Activated naive CD4-positive, alpha-beta T cell treated with anti-CD3 and anti-CD28 coated beads for 36 hours (primary cell): Measurements from ENCODE around the gene CGB1. TPM values are rescaled to one million over a fixed set of nuclear protein-coding genes. Genes with fewer than 3 reads are reported as not detected.
A peak's percentile ranks its signal among the peaks of the same experiment; 100 is the strongest.

Source experiments
- CTCF ChIA-PET: fragments of 350-600 bp; sonication (Branson Sonifier 250); formaldehyde crosslinking; loops from one replicate; lab custom pipeline; 2021; ENCODE audit warnings: antibody characterized with exemption; lab: Charles Lee
- DNase-seq: peaks from one replicate; pipeline ENCODE4 v3.0.0-alpha.2; 2020
- H3K27ac Mint-ChIP-seq: one replicate; pipeline ENCODE4 v1.8.0; 2021; ENCODE audit warnings: mild to moderate bottlenecking, mixed read lengths
- H3K27me3 Mint-ChIP-seq: one replicate; pipeline ENCODE4 v1.8.0; 2021; ENCODE audit warnings: low read depth, mixed read lengths
- H3K36me3 Mint-ChIP-seq: one replicate; pipeline ENCODE4 v1.8.0; 2021; ENCODE audit warnings: low read depth, mixed read lengths
- H3K4me1 Mint-ChIP-seq: one replicate; pipeline ENCODE4 v1.8.0; 2021; ENCODE audit warnings: low read depth, mixed read lengths
- H3K4me3 Mint-ChIP-seq: one replicate; pipeline ENCODE4 v1.8.0; 2021; ENCODE audit warnings: mild to moderate bottlenecking, moderate library complexity, mixed read lengths
- H3K9me3 Mint-ChIP-seq: one replicate; pipeline ENCODE4 v1.8.0; 2021; ENCODE audit warnings: mixed read lengths
- intact Hi-C: fragments of 100-400 bp; cut with micrococcal nuclease; formaldehyde crosslinking; loops from one replicate; pipeline ENCODE4 v1.15.1; 2023
- total RNA-seq, 2 experiments: library from RNA; stranded (reverse); gene quantifications; one replicate each; pipeline ENCODE4 v1.2.3, GENCODE V29; 2021

The CGB1 gene
- total RNA-seq, 2 experiments from 2014 or later: not detected

DNA sequence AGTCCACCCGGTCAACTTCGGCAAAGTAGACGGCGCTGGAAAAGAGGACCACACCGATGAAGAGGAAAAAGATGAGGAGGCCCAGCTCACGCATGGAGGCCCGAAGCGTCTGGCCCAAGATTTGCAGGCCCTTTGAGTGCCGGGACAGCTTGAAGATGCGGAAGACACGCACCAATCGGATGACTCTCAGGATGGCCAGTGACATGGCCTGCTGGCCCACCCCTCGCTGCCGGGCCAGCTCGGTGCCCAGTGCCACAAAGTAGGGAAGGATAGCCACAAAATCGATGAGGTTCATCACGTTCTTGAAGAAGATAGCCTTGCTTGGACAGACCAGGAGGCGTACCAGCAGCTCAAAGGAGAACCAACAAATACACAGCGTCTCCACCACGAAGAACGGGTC, 33.7 kb upstream of the CGB1 start:
- CTCF ChIA-PET: interaction anchor here (1.0 to 2.1 kb wide), 3 partner anchors 28 to 76 kb away, joined by 3 to 6 read pairs (median 3); no protein-coding TSS in a partner anchor
- Mint-ChIP-seq H3K27me3 (peaks cover 61% of the 10 kb centered on the region), H3K4me1 (peaks cover 9% of the 10 kb centered on the region), H3K36me3 (peaks cover 1% of the 10 kb centered on the region), H3K9me3 (no peaks in the 10 kb centered on the region), H3K4me3 (no peak overlapping the region), H3K27ac (no peak overlapping the region)
- intact Hi-C loops: loop anchor here (10.0 kb wide), 1 partner anchor 154 kb away; no protein-coding TSS in a partner anchor
- no peak for DNase-seq

DNA sequence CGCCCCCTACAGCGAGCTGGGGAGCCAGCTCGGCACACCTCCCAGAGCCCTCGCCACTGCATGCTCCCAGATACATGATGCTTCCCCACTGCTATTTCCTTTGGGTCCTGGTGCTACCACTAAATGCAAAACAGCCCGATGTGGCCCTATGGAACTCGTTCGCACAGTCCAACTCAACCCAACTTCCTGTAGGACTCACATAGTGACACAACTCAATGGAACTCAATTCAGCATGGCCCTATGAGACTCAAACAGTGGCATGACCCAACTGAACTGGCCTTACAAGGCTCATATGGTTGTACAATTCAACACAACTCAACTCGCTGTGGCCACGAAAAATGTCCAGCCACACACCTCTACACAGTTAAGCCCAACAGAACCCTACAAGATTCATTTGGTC, 32.3 kb upstream of the CGB1 start:
- H3K4me1 Mint-ChIP-seq: peaks cover 11% of the 10 kb centered on the region
- CTCF ChIA-PET: interaction anchor here (2.1 kb wide), 1 partner anchor 69 kb away, joined by 6 read pairs; no protein-coding TSS in a partner anchor
- no peak for DNase-seq
- no peak overlapping the region for H3K4me3 Mint-ChIP-seq
- peaks cover 63% of the 10 kb centered on the region for H3K27me3 Mint-ChIP-seq
- no peaks in the 10 kb centered on the region for H3K9me3 Mint-ChIP-seq
- H3K27ac Mint-ChIP-seq: no peak overlapping the region
- peaks cover 1% of the 10 kb centered on the region for H3K36me3 Mint-ChIP-seq
- intact Hi-C loops: no loop called here

DNA sequence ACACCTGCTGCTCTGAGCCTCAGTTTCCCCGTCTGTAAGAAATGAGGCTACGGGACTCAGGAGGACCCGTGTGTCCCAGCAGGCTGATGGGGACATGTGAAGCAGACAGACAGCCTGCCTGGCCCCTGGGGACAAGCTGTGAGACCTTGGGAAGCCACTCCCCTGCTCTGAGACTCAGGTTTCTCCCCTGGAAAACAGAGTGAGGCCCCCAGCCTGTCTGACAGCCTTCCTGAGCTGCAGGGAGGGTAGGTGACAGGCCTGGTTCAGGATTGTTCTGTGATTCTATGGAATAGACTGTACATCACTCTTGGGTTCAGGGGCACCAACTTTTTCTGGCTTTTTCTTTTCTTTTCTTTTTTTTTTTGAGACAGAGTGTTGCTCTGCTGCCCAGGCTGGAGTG, 30.9 kb upstream of the CGB1 start:
- H3K27me3 Mint-ChIP-seq: peaks cover 57% of the 10 kb centered on the region
- H3K36me3 Mint-ChIP-seq: no peaks in the 10 kb centered on the region
- intact Hi-C loops: no loop called here
- H3K4me1 Mint-ChIP-seq: peaks cover 2% of the 10 kb centered on the region
- H3K27ac Mint-ChIP-seq: no peak overlapping the region
- CTCF ChIA-PET: no interaction called here
- DNase-seq: no peak
- no peaks in the 10 kb centered on the region for H3K9me3 Mint-ChIP-seq
- no peak overlapping the region for H3K4me3 Mint-ChIP-seq

DNA sequence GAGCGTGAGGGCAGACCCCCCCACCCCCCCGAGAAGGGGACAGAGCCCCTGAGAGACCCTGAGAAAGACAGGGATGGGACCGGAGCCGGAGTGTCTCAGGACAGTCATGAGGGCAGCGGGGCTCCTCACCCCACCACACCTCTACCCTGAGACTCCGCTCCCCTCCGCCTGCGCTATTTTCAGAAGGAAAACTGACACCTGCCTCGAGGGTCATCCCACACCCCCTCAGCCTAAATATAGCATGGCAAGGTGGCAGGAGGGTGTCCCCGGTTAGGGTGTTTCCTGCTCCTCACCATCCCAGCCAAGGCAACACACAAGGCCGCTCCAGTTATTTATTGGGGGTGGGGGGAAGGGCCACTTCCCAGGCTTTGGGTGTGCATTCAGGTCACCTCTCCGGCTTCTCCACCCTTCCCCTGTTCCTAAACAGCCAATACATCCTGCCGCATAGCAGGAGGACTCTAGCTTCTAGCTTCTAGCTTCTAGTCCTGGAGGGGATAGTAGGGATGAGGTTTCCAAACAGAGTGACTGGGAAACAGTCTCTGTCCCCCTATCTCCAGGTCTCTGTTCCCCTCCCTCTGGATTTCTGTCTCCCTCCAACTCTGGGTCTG, 29.3 kb upstream of the CGB1 start:
- CTCF ChIA-PET: no interaction called here
- Mint-ChIP-seq H3K36me3 (no peaks in the 10 kb centered on the region), H3K9me3 (no peaks in the 10 kb centered on the region), H3K27me3 (peaks cover 54% of the 10 kb centered on the region), H3K27ac (no peak overlapping the region), H3K4me1 (peaks cover 2% of the 10 kb centered on the region), H3K4me3 (no peak overlapping the region)
- no peak for DNase-seq
- intact Hi-C loops: no loop called here

DNA sequence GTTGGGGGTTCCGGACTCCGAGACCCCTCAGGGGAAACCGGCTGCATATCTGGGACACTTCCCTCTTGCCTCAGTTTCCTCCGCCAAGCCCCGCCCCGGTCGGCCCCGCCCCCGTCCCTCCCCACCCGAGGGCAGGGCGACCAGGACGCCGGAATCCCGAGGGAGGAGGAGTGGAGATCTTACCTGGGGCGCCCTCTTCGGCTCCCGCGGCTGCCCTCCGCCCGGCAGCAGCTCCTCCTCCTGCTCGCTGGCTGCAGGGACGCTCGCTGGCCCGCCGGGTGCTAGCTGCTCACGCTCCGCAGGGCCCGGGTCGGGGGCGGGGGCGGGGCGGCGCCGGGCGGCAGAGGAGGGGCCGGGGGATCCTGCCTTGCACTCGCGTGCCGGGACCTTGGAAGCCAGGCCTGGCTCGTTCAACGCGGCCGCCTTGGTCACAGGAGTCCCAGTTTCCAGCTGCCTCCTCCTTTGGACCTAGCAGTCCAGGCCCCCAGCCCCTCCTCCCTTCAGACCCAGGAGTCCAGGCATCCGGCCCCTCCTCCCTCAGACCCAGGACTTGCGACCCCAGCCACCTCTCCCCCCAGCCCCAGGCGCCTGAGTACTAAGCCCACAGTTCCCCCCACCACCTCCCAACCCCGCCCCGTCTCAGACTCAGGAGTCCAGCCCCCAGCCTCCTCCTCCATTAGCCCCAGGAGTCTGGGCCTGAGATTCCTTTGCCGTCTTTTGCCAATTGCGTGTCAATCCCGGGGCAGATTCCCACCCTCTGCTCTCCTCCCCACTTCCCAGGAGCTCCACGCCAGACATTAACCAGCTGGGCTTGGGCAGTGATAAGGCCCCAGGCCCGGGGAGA, 28.3 kb upstream of the CGB1 start, which contains the start of gene NTF4:
NTF4 (minus strand) TSS at position 51 of the 844 bp plus-strand sequence. CDS start 2,821 bp downstream, outside the sequence.
- H3K27ac Mint-ChIP-seq: no peak within 1 kb of the TSS
- no peak within 1 kb of the TSS for H3K4me3 Mint-ChIP-seq
- no peaks in the 10 kb centered on the region for H3K36me3 Mint-ChIP-seq
- H3K9me3 Mint-ChIP-seq: no peaks in the 10 kb centered on the region
- CTCF ChIA-PET: interaction anchor here (0.5 kb wide), 1 partner anchor 277 kb away, joined by 3 read pairs; no protein-coding TSS in a partner anchor
- DNase-seq: no peak
- peaks cover 53% of the 10 kb centered on the region for H3K27me3 Mint-ChIP-seq
- intact Hi-C loops: no loop called here
- H3K4me1 Mint-ChIP-seq: peaks cover 2% of the 10 kb centered on the region

DNA sequence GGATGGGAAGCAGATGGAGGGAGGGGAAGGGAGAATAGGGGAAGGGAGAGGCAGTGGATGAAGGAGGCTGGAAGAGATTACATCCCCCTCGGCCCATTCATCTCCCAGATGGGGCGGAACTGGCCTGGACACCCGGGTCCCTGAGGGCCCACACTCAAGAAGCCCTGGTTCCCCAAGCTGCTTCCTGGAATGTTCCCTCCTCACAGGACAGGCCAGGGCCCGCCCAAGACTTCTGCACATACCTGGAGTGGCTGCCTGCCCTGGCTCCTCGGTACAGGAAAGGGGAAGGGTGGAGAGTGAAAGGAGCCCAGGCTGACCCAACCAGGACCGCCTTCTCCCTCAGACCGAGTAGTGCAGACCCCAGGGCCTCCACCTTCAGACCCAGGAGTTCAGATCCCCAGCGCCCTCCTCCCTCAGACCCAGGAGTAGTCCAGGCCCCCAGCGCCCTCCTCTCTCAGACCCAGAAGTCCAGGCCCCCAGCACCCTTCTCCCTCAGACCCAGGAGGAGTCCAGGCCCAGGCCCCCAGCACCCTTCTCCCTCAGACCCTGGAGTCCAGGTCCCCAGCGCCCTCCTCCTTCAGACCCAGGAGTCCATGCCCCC, 27.4 kb upstream of the CGB1 start:
- no peak overlapping the region for H3K27ac Mint-ChIP-seq
- H3K4me1 Mint-ChIP-seq: peaks cover 2% of the 10 kb centered on the region
- intact Hi-C loops: no loop called here
- no peak for DNase-seq
- H3K27me3 Mint-ChIP-seq: peaks cover 54% of the 10 kb centered on the region
- CTCF ChIA-PET: interaction anchor here (0.5 kb wide), 1 partner anchor 276 kb away, joined by 3 read pairs; no protein-coding TSS in a partner anchor
- no peaks in the 10 kb centered on the region for H3K9me3 Mint-ChIP-seq
- H3K36me3 Mint-ChIP-seq: no peaks in the 10 kb centered on the region
- H3K4me3 Mint-ChIP-seq: no peak overlapping the region

DNA sequence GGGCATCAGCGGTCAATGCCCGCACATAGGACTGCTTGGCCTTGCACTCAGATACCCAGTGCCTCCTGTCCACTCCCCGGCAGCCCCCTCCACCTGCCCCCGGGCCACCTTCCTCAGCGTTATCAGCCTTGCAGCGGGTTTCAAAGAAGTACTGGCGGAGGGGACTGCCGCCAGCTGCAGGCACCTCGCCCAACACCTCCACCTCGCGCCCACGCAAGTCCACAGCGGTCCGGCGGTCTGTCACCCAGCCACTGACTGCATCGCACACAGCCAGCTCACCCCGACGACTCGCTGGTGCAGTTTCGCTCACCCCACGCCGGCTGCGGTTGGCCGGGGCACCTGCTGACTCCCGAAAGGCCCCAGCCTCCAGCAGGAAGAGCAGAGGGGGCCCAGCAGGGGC, 24.8 kb upstream of the CGB1 start:
- intact Hi-C loops: no loop called here
- H3K27me3 Mint-ChIP-seq: peaks cover 62% of the 10 kb centered on the region
- no peak overlapping the region for H3K4me3 Mint-ChIP-seq
- DNase-seq: no peak
- peaks cover 19% of the 10 kb centered on the region for H3K4me1 Mint-ChIP-seq
- no peaks in the 10 kb centered on the region for H3K9me3 Mint-ChIP-seq
- no peaks in the 10 kb centered on the region for H3K36me3 Mint-ChIP-seq
- CTCF ChIA-PET: no interaction called here
- no peak overlapping the region for H3K27ac Mint-ChIP-seq

DNA sequence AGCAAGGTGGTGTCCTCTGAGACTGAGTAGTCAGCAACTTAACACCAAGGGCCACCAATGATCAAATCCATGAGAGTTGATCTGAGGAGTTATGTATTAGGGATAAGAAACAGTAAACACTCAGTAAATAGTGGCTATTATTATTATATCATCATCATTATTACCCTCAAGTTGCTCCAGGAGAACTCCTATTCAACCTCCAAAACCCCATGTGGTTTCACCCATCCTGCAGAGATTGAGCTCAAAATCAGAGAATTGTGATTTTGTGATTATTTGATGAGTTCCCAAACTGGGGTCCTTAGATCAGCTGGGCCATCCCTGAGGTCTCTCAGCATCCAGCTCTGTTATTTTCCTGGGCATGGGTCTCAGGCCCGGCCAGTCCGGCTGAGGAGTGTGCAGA, 24.3 kb upstream of the CGB1 start:
- Mint-ChIP-seq H3K4me3 (no peak overlapping the region), H3K27ac (no peak overlapping the region), H3K9me3 (no peaks in the 10 kb centered on the region), H3K36me3 (no peaks in the 10 kb centered on the region), H3K4me1 (peaks cover 23% of the 10 kb centered on the region), H3K27me3 (peaks cover 61% of the 10 kb centered on the region)
- intact Hi-C loops: no loop called here
- CTCF ChIA-PET: no interaction called here
- no peak for DNase-seq

DNA sequence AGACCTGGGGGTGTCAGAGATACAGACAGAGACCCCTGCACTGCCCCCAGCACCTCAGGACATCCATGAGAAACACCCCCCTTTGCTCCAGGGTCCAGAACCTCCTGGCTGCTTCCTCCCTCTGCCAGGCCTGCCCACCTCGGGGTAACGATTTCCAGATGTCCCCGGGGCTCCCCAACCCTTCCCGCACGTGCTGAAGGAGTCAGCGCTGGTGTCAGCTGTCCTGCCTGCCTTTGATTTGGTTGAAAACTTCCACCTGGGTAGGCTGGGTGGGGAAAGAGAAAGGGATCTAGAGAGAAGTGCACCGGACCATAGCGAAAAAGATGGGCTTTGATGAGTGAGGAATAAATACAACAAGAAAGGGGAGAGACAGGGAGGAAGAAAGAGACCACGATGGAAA, 22.4 kb upstream of the CGB1 start:
- CTCF ChIA-PET: interaction anchor here (0.5 to 1.0 kb wide), 2 partner anchors 65 to 213 kb away, joined by 3 to 5 read pairs; partner anchors contain the start of gene RUVBL2
- H3K36me3 Mint-ChIP-seq: no peaks in the 10 kb centered on the region

DNA sequence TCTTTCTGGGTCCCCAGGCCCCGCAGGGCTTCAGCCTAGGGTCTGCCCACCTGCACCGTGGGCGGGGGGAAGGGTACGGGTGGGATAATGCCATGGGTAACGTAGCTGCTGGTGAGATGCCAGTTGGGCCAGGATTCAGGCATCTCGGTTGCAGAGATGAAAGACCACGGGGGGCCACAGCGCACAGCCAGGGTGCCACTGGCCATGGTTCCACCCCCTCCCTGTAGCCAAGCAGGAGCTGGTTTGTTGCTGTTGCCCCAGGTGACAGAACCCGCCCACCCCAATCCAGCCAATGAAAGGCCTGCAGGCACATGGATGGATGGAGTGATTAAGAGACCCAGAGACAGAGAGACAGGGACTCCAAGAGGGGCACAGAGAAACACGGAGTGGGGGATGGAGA, 21.9 kb upstream of the CGB1 start:
- Mint-ChIP-seq H3K9me3 (no peaks in the 10 kb centered on the region), H3K27me3 (peaks cover 44% of the 10 kb centered on the region), H3K4me1 (peaks cover 22% of the 10 kb centered on the region), H3K36me3 (no peaks in the 10 kb centered on the region), H3K27ac (no peak overlapping the region), H3K4me3 (no peak overlapping the region)
- DNase-seq: peak; percentile 40
- CTCF ChIA-PET: interaction anchor here (1.0 to 1.7 kb wide), 4 partner anchors 16 to 226 kb away, joined by 3 to 5 read pairs (median 4); partner anchors contain the start of genes GYS1 and RUVBL2
- intact Hi-C loops: loop anchor here (5.0 kb wide), 1 partner anchor 89 kb away; no protein-coding TSS in a partner anchor

More for the DNA sequence above, 22.4 kb upstream of the CGB1 start:
- intact Hi-C loops: loop anchor here (5.0 kb wide), 1 partner anchor 88 kb away; no protein-coding TSS in a partner anchor
- Mint-ChIP-seq H3K9me3 (no peaks in the 10 kb centered on the region), H3K4me1 (peaks cover 22% of the 10 kb centered on the region), H3K4me3 (no peak overlapping the region), H3K27ac (no peak overlapping the region), H3K27me3 (peaks cover 48% of the 10 kb centered on the region)
- DNase-seq: no peak

DNA sequence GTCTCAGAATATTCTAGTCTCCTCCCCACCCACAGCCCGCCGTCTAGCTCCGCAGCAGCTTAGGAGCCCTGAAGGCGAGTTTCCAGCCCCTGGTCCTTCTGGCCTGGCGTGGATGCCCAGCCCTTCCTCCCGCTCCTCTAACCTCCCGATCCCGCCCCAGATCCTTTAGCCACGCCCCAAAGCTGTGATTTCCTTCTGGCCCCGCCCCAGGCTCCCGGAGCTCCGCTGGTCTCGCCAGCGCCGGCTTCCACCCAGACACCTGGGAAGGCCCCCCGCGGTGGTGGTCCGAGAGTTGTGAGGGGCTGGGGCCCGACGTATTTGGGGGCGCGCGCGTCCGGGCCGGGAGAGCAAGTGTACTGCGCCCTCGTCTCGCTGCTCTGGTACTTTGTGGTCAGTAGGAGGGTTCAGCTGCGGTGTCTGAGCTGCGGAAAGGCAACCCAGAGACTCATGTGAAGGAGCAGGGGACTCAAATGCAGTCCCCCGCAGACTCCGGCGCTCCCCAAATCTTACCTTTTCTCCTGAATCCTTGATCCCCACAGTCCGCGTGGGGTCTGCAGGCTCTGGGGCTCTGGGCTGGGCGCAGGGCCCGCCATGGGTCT, 21.0 kb upstream of the CGB1 start, which contains the start of gene CGB7:
CGB7 (minus strand) TSS at position 114 of the 599 bp plus-strand sequence. CDS start 2,374 bp downstream, outside the sequence.
- intact Hi-C loops: loop anchor here (5.0 kb wide), 1 partner anchor 90 kb away; no protein-coding TSS in a partner anchor
- Mint-ChIP-seq H3K27ac (no peak within 1 kb of the TSS), H3K4me3 (peak within 1 kb of the TSS; percentile 71), H3K27me3 (peaks cover 40% of the 10 kb centered on the region), H3K4me1 (peaks cover 22% of the 10 kb centered on the region), H3K36me3 (no peaks in the 10 kb centered on the region), H3K9me3 (no peaks in the 10 kb centered on the region)
- DNase-seq: peak; percentile 52
- CTCF ChIA-PET: interaction anchor here (0.6 to 1.7 kb wide), 5 partner anchors 17 to 328 kb away, joined by 3 to 5 read pairs (median 5); partner anchors contain the start of genes GYS1 and RUVBL2
